Testis (tissue), 2 donors: ENCODE data around the gene RAB5A.

ENCODE experiments used
- CTCF ChIP-seq, 3 experiments: fragments of 450-650 bp in 2 of 3; fragments of 200-600 bp in 1 of 3; sonication (generic) in 1 of 3; IDR thresholded peaks; one replicate each; pipeline ENCODE4 v1.5.1; 2016 to 2019; ENCODE audit warnings: antibody characterized with exemption in 3 of 3, mild to moderate bottlenecking in 2 of 3, moderate library complexity in 1 of 3
- POLR2A ChIP-seq: fragments of 450-650 bp; IDR thresholded peaks from one replicate; pipeline ENCODE4 v1.6.1; 2017; ENCODE audit warnings: antibody characterized with exemption, mild to moderate bottlenecking, moderate library complexity

DNA sequence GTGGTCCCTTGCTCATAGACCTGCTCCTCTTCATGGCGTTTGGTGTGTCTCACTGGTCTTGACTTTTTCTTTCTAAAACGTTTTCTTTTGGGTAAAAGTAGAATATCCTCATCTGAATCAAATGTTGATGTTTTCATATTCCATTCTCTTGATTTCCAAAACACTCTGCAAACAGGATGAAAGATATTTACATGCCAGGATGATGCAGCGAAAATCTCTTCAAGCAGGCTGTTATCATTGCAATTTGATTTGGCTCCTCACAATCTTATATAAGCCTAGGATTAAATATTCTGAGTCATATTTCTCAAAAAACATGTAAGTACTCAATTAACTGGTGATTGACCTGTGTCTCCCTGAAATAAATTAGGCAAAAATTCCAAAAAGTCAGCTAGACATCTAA lies 55.0 kb downstream of the RAB5A start:
- TF ChIP-seq CTCF (IDR thresholded peaks at IDR 0.05) (no peak), POLR2A (no peak)
